GM23248 (cell line): ENCODE measurements around the gene CUL2. TPM values are rescaled to one million over a fixed set of nuclear protein-coding genes. Genes with fewer than 3 reads are reported as not detected.
A peak's percentile ranks its signal among the peaks of the same experiment; 100 is the strongest.

Source experiments
- DNase-seq: peaks from one replicate; pipeline ENCODE4 v3.0.0-alpha.2; 2015
- H2AFZ ChIP-seq: fragments of 200-600 bp; sonication (generic); 2 replicates; pipeline ENCODE4 v1.6.1; 2016; ENCODE audit warnings: antibody characterized with exemption
- H3F3A ChIP-seq: fragments of 200-600 bp; sonication (generic); 2 replicates; pipeline ENCODE4 v1.6.1; 2016; ENCODE audit warnings: mild to moderate bottlenecking, antibody characterized with exemption, mixed run types; ENCODE audit not compliant: insufficient read depth
- H3K27ac ChIP-seq: fragments of 200-600 bp; sonication (generic); 2 replicates; pipeline ENCODE4 v1.5.1; 2016; ENCODE audit warnings: mild to moderate bottlenecking
- H3K27me3 ChIP-seq: fragments of 200-600 bp; sonication (generic); replicated peaks from 2 replicates; pipeline ENCODE4 v1.6.1; 2016; ENCODE audit warnings: mild to moderate bottlenecking; ENCODE audit not compliant: insufficient read depth
- H3K36me3 ChIP-seq: fragments of 200-600 bp; sonication (generic); 2 replicates; pipeline ENCODE4 v1.6.1; 2016; ENCODE audit warnings: low read depth, mild to moderate bottlenecking
- H3K4me1 ChIP-seq: fragments of 200-600 bp; sonication (generic); 2 replicates; pipeline ENCODE4 v1.6.1; 2016; ENCODE audit warnings: mild to moderate bottlenecking; ENCODE audit not compliant: insufficient read depth
- H3K4me2 ChIP-seq: fragments of 200-600 bp; sonication (generic); one replicate; pipeline ENCODE4 v1.6.1; 2016; ENCODE audit warnings: mild to moderate bottlenecking; ENCODE audit not compliant: unreplicated experiment
- H3K4me3 ChIP-seq: fragments of 200-600 bp; sonication (generic); 2 replicates; pipeline ENCODE4 v1.5.1; 2016; ENCODE audit warnings: mild to moderate bottlenecking
- H3K79me2 ChIP-seq: fragments of 200-600 bp; sonication (generic); 2 replicates; pipeline ENCODE4 v1.6.1; 2016; ENCODE audit warnings: mild to moderate bottlenecking; ENCODE audit not compliant: insufficient read depth
- H3K9ac ChIP-seq: fragments of 200-600 bp; sonication (generic); 2 replicates; pipeline ENCODE4 v1.6.1; 2016; ENCODE audit warnings: mild to moderate bottlenecking
- H3K9me2 ChIP-seq: fragments of 200-600 bp; sonication (generic); 2 replicates; pipeline ENCODE4 v1.6.1; 2016; ENCODE audit warnings: mixed run types, mild to moderate bottlenecking, moderate library complexity; ENCODE audit not compliant: insufficient read depth
- H3K9me3 ChIP-seq: fragments of 200-600 bp; sonication (generic); one replicate; pipeline ENCODE4 v1.6.1; 2017; ENCODE audit warnings: low read depth
- H4K20me1 ChIP-seq: fragments of 200-600 bp; sonication (generic); 2 replicates; pipeline ENCODE4 v1.6.0; 2016; ENCODE audit not compliant: insufficient read depth
- EZH2 ChIP-seq: fragments of 200-600 bp; sonication (generic); IDR thresholded peaks from 2 replicates; pipeline ENCODE4 v1.6.1; 2018; ENCODE audit warnings: antibody characterized with exemption, mild to moderate bottlenecking; ENCODE audit not compliant: insufficient read depth, poor library complexity, severe bottlenecking
- EZH2phosphoT487 ChIP-seq: fragments of 200-600 bp; sonication (generic); IDR thresholded peaks from 2 replicates; pipeline ENCODE4 v1.6.1; 2018; ENCODE audit warnings: antibody characterized with exemption, moderate library complexity, mild to moderate bottlenecking, low read depth; ENCODE audit not compliant: insufficient read depth
- WGBS, 2 experiments: methylation state at CpG; one replicate each; pipeline ENCODE4 v1.1.6; 2015 to 2017; ENCODE audit warnings: low lambda C conversion rate in 2 of 2, low coverage in 1 of 2; ENCODE audit errors: missing lambda C conversion rate in 2 of 2; 5-methylcytosine and 5-hydroxymethylcytosine counted together
- in situ Hi-C: fragments of 300-500 bp; cut with MboI; formaldehyde crosslinking; loops from 2 replicates; pipeline ENCODE4 v1.15.0; 2020
- polyA plus RNA-seq: library from polyadenylated mRNA; unstranded; fragments of >200 nt; fragmentation: Nextera tagmentation; extraction: Ambion mirVana; gene quantifications from 2 replicates; pipeline ENCODE4 v1.2.1, GENCODE V29; 2016
- total RNA-seq: library from RNA; depleted of rRNA; stranded (reverse); fragments of >200 nt; shearing (Covaris generic); gene quantifications from 2 replicates; pipeline ENCODE4 v1.2.3, GENCODE V29; 2014

The CUL2 gene
- total and polyA plus RNA-seq, 2 experiments from 2014 or later, result 35.3 to 50.5 TPM

DNA sequence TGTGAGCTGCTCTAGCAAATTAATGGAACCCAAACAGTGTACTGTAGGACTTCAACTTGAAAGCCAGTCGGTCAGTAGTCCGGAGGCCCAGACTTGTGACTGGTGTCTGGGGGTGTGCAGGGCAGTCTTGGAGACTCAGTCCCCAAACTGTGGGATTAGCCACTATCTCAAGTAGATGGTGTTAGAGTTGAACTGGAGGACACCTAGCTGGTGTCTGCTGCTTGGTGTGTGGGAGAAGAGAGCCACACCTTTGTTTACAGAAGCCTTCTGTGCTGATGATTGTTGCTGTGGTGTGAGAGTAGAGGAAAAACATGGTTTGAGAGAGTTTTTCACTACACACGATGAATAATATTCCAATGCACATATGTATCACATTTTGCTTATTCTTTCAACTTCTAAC is 47.4 kb downstream of the CUL2 start:
- H3K27me3 ChIP-seq, result no peaks in the 10 kb centered on the region
- no peaks in the 10 kb centered on the region for H3K9me3 ChIP-seq
- peaks cover 13% of the 10 kb centered on the region; the same call in 1 of the 2 replicates for H3K79me2 ChIP-seq
- peaks cover 39% of the 10 kb centered on the region for H3K4me1 ChIP-seq
- DNase-seq, result peak; percentile 11
- peaks cover 8% of the 10 kb centered on the region for H3K36me3 ChIP-seq
- no peaks in the 10 kb centered on the region for H4K20me1 ChIP-seq
- no peaks in the 10 kb centered on the region for H3K9me2 ChIP-seq
- 76 to 82% methylated on average over 3 of the region's 3 CpGs for WGBS, 2 experiments
- in situ Hi-C loops, result no loop called here
- H3K27ac ChIP-seq, result peak overlapping the region; percentile 78
- H3F3A ChIP-seq, result peaks cover 50% of the 10 kb centered on the region
- TF ChIP-seq EZH2 (no peak), EZH2phosphoT487 (no peak)
- H2AFZ ChIP-seq, result no peak overlapping the region
- H3K9ac ChIP-seq, result no peak overlapping the region
- H3K4me2 ChIP-seq, result no peak overlapping the region
- no peak overlapping the region for H3K4me3 ChIP-seq

DNA sequence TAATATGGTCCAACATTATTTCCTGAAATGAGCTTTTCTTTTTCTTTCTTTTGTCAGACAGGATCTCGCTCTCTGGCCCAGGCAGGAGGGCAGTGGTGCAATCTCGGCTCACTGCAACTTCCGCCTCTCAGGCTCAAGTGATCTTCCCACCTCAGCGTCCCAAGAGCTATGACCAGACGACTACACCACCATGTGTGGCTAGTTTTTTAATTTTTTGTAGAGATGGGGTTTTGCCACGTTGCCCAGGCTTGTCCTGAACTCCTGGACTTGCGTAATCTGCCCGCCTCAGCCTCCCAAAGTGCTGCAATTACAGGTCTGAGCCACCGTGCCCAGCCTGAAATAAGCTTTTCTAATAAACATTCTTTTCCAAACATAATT is 48.6 kb downstream of the CUL2 start:
- H3K9ac ChIP-seq, result peak overlapping the region; percentile 2; the same call in 1 of the 2 replicates
- no peaks in the 10 kb centered on the region for H3K9me3 ChIP-seq
- no peak overlapping the region for H2AFZ ChIP-seq
- no peaks in the 10 kb centered on the region for H4K20me1 ChIP-seq
- TF ChIP-seq EZH2phosphoT487, result no peak
- peaks cover 8% of the 10 kb centered on the region; the same call in 1 of the 2 replicates for H3K79me2 ChIP-seq
- DNase-seq, result peak; percentile 40
- H3K4me3 ChIP-seq, result no peak overlapping the region
- H3K4me2 ChIP-seq, result peak overlapping the region; percentile 22
- no peaks in the 10 kb centered on the region for H3K9me2 ChIP-seq
- peaks cover 8% of the 10 kb centered on the region for H3K36me3 ChIP-seq
- peaks cover 50% of the 10 kb centered on the region for H3F3A ChIP-seq
- no peaks in the 10 kb centered on the region for H3K27me3 ChIP-seq
- in situ Hi-C loops, result no loop called here
- peaks cover 39% of the 10 kb centered on the region for H3K4me1 ChIP-seq
- WGBS, 2 experiments, result 75 to 79% methylated on average over 9 of the region's 9 CpGs
- peak overlapping the region; percentile 78 for H3K27ac ChIP-seq

DNA sequence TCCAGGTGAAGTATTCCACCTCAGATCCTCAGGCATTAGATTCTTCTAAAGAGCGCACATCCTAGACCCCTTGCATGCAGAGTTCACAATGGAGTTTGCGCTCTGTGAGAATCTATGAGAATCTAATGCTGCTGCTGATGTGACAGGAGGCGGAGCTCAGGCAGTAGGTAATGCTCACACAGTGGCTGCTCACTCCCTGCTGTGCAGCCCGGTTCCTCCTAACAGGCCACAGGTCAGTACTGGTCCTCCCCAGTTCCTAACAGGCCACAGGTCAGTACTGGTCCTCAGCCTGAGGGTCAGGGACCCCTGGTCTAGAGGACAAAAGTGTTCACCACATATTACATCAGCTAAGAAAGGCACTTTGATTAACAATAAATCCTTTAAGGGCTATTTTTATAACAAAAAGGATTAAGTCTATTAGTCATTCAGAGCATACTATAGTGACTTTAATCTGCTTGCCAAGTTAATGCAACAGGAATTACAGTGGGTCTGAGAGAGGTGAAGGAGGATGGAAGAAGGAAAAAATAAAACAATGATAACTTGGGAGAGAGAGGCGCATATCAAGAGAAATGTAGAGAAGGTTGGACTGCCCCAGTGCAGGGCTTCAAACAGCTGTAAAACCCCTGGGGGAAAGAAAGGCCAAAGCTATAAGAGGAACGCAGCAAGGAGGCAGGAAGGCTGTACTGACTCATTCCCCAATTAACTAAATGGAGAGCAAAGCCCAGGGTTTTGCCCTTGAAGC is 49.2 kb downstream of the CUL2 start:
- DNase-seq, result peak; percentile 75
- peaks cover 50% of the 10 kb centered on the region for H3F3A ChIP-seq
- peaks cover 8% of the 10 kb centered on the region; the same call in 1 of the 2 replicates for H3K79me2 ChIP-seq
- H3K9ac ChIP-seq, result peak overlapping the region; percentile 33; the same call in 1 of the 2 replicates
- H3K4me3 ChIP-seq, result no peak overlapping the region
- H4K20me1 ChIP-seq, result no peaks in the 10 kb centered on the region
- H2AFZ ChIP-seq, result no peak overlapping the region
- H3K27ac ChIP-seq, result peak overlapping the region; percentile 78
- H3K9me3 ChIP-seq, result no peaks in the 10 kb centered on the region
- TF ChIP-seq EZH2phosphoT487, result no peak
- TF ChIP-seq EZH2, result no peak
- H3K9me2 ChIP-seq, result no peaks in the 10 kb centered on the region
- H3K4me1 ChIP-seq, result peaks cover 39% of the 10 kb centered on the region
- H3K36me3 ChIP-seq, result peaks cover 12% of the 10 kb centered on the region
- H3K27me3 ChIP-seq, result no peaks in the 10 kb centered on the region
- peak overlapping the region; percentile 22 for H3K4me2 ChIP-seq
- in situ Hi-C loops, result no loop called here
- 68 to 71% methylated on average over 6 of the region's 6 CpGs for WGBS, 2 experiments

DNA sequence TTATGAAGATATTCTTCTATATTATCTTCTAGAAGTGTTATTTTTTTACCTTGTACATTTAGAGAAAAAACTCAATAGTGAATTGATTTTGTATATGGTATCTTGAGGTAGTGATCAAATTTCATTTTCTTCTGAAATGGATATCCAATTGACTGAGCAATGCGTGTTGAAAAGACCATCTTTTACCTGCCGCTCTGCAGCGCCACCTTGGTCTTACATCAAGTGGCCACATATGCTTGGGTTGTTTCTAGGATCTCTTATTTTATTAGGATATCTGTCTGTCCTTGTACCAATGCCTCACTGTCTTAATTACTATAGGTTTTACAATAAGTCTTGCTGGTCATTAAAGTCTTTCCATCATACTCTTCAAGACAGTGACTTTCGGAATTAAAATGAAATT is 53.0 kb downstream of the CUL2 start:
- WGBS, 2 experiments, result 96 to 97% methylated on average over 4 of the region's 4 CpGs
- DNase-seq, result no peak
- TF ChIP-seq EZH2 (no peak), EZH2phosphoT487 (no peak)

More for the DNA sequence above, 53.0 kb downstream of the CUL2 start:
- Histone ChIP-seq H3K9me2 (no peaks in the 10 kb centered on the region), H3K27ac (no peak overlapping the region), H3K36me3 (peaks cover 32% of the 10 kb centered on the region), H3K9ac (no peak overlapping the region), H3K4me3 (no peak overlapping the region), H3K4me1 (peaks cover 19% of the 10 kb centered on the region), H3K79me2 (peaks cover 8% of the 10 kb centered on the region; the same call in 1 of the 2 replicates), H2AFZ (no peak overlapping the region), H3K9me3 (no peaks in the 10 kb centered on the region), H4K20me1 (no peaks in the 10 kb centered on the region), H3F3A (peaks cover 25% of the 10 kb centered on the region), H3K4me2 (no peak overlapping the region), H3K27me3 (no peaks in the 10 kb centered on the region)
- in situ Hi-C loops, result no loop called here
